Raji (cell line): Measurements from ENCODE around the gene CLCN6.

ENCODE experiments used
- POLR2A ChIP-seq: IDR thresholded peaks from 2 replicates; pipeline ENCODE4 v1.6.1; 2011; ENCODE audit warnings: low read depth, low read length, control low read depth; ENCODE audit not compliant: insufficient read depth

Gene CLCN6

GRCh38 chr1:11845641-11846335 lies 39.8 kb downstream of the CLCN6 start:
- no peak for TF ChIP-seq POLR2A

- TF ChIP-seq POLR2A, result no peak
These were observed 41.8 kb downstream of the CLCN6 start, which contains the start of gene NPPA for GRCh38 chr1:11847667-11848372. TSS of gene NPPA (minus strand) at chr1:11847783. CDS start at chr1:11847684, 99 bp downstream.

GRCh38 chr1:11848373-11848700 lies 42.3 kb downstream of the CLCN6 start:
- no peak for TF ChIP-seq POLR2A

GRCh38 chr1:11850156-11850555 lies 44.2 kb downstream of the CLCN6 start:
- TF ChIP-seq POLR2A, result no peak

GRCh38 chr1:11851180-11851579 lies 45.2 kb downstream of the CLCN6 start:
- TF ChIP-seq POLR2A, result no peak

GRCh38 chr1:11854519-11854918 lies 48.5 kb downstream of the CLCN6 start:
- TF ChIP-seq POLR2A, result no peak

GRCh38 chr1:11855430-11855829 lies 49.4 kb downstream of the CLCN6 start:
- no peak for TF ChIP-seq POLR2A

GRCh38 chr1:11856698-11857097 lies 50.7 kb downstream of the CLCN6 start:
- no peak for TF ChIP-seq POLR2A

GRCh38 chr1:11857164-11857851 lies 51.3 kb downstream of the CLCN6 start:
- no peak for TF ChIP-seq POLR2A

- no peak for TF ChIP-seq POLR2A
These were observed 52.2 kb downstream of the CLCN6 start for GRCh38 chr1:11858158-11858557.

- TF ChIP-seq POLR2A, result no peak
These were observed 52.6 kb downstream of the CLCN6 start, which contains the start of gene NPPB for GRCh38 chr1:11858613-11858967. TSS of gene NPPB (minus strand) at chr1:11858945. CDS start at chr1:11858833, 112 bp downstream.

- no peak for TF ChIP-seq POLR2A
These were observed 53.2 kb downstream of the CLCN6 start for GRCh38 chr1:11858968-11859871.

- TF ChIP-seq POLR2A, result no peak
These were observed 54.1 kb downstream of the CLCN6 start for GRCh38 chr1:11860083-11860482.

- TF ChIP-seq POLR2A, result no peak
These were observed 54.6 kb downstream of the CLCN6 start for GRCh38 chr1:11860587-11860986.

GRCh38 chr1:11862890-11863289 lies 56.9 kb downstream of the CLCN6 start:
- no peak for TF ChIP-seq POLR2A

GRCh38 chr1:11868331-11868980 lies 62.5 kb downstream of the CLCN6 start:
- TF ChIP-seq POLR2A, result no peak
